IMR-90 (cell line): ENCODE measurements around the gene EXOC6B.

ENCODE experiments used
- CTCF ChIP-seq: conservative IDR thresholded peaks from 2 replicates; pipeline ENCODE4 v1.5.1; 2012; ENCODE audit warnings: mild to moderate bottlenecking, low read depth, low read length, improper control_type of control experiment
- FOS ChIP-seq: fragments of 150-350 bp; IDR thresholded peaks from 2 replicates; pipeline ENCODE4 v1.6.1; 2016; ENCODE audit warnings: low read depth, low read length
- MAZ ChIP-seq: IDR thresholded peaks from 2 replicates; pipeline ENCODE4 v1.6.1; 2012; ENCODE audit warnings: low read depth, mild to moderate bottlenecking, low read length, improper control_type of control experiment, moderate library complexity, borderline replicate concordance
- POLR2A ChIP-seq: IDR thresholded peaks from 2 replicates; pipeline ENCODE4 v1.6.1; 2012; ENCODE audit warnings: mild to moderate bottlenecking, low read depth, low read length
- RAD21 ChIP-seq: IDR thresholded peaks from 2 replicates; pipeline ENCODE4 v1.6.1; 2012; ENCODE audit warnings: low read length, improper control_type of control experiment
- USF2 ChIP-seq: fragments of 150-350 bp; IDR thresholded peaks from 2 replicates; pipeline ENCODE4 v1.6.1; 2017; ENCODE audit warnings: mild to moderate bottlenecking, antibody characterized with exemption, low read length, low read depth

- no peak for TF ChIP-seq CTCF
- no peak for TF ChIP-seq POLR2A
- no peak for TF ChIP-seq USF2
- TF ChIP-seq MAZ, result no peak
- TF ChIP-seq RAD21, result no peak
- TF ChIP-seq FOS, result no peak
Measured at GRCh38 chr2:72539071-72539552, 286.7 kb downstream of the EXOC6B start.
